ENCODE measurements around the gene PLEKHM3. TPM values are rescaled to one million over a fixed set of nuclear protein-coding genes. Genes with fewer than 3 reads are reported as not detected.

The PLEKHM3 gene
- total and polyA plus RNA-seq, 2 of the 4 experiments (the other 2 are of a cell fraction): 2.4 to 11.3 TPM

- ATAC-seq (ENCODE audit: low read depth) (no peak), DNase-seq (no peak)
- Histone ChIP-seq H3K23ac (ENCODE audit: low read depth, low read length) (no peak overlapping the region), H3K4me3 (ENCODE audit: insufficient read depth, low read depth, low read length) (no peak overlapping the region), H4K8ac (ENCODE audit: low read depth in 2 of 2, low read length in 2 of 2) (no peak overlapping the region), H4K20me1 (ENCODE audit: insufficient read depth, low read length) (no peaks in the 10 kb centered on the region), H2BK120ac (ENCODE audit: low read depth, low read length) (no peak overlapping the region), H2AK5ac (ENCODE audit: low read depth, low read length) (no peak overlapping the region; the same call in 1 of the 2 replicates), H3K27me3 (ENCODE audit: control insufficient read depth, insufficient read depth, low read length) (no peaks in the 10 kb centered on the region), H3K4ac (ENCODE audit: low read depth, low read length) (no peak overlapping the region), H3K9ac (ENCODE audit: low read depth, low read length) (no peak overlapping the region), H3K27ac (ENCODE audit: insufficient read depth, low read length) (no peak overlapping the region), H2AFZ (replicated peaks; ENCODE audit: low read length, poor library complexity) (no peak overlapping the region), H3K4me2 (ENCODE audit: low read depth, low read length) (no peak overlapping the region), H4K91ac (ENCODE audit: insufficient read depth, low read depth, low read length) (no peak overlapping the region), H3K9me1 (ENCODE audit: insufficient read depth, low read length) (no peaks in the 10 kb centered on the region), H4K5ac (ENCODE audit: low read depth, low read length) (no peak overlapping the region), H3K18ac (ENCODE audit: low read depth, low read length) (no peak overlapping the region), H3K56ac (ENCODE audit: extremely low read depth, insufficient read depth, low read length) (no peak overlapping the region), H3K79me1 (ENCODE audit: low read depth in 1 of 2, low read length in 2 of 2) (no peaks in the 10 kb centered on the region), H2AK9ac (replicated peaks; ENCODE audit: low read depth, low read length, poor library complexity) (no peak overlapping the region), H3K36me3 (ENCODE audit: control insufficient read depth, insufficient read depth, low read length) (no peaks in the 10 kb centered on the region), H3K14ac (replicated peaks; ENCODE audit: low read depth, low read length) (no peak overlapping the region), H2BK15ac (ENCODE audit: low read depth, low read length) (no peak overlapping the region), H3K4me1 (ENCODE audit: control insufficient read depth, insufficient read depth, low read length) (peaks cover 2% of the 10 kb centered on the region; the same call in 1 of the 2 replicates), H2BK5ac (ENCODE audit: low read depth, low read length, poor library complexity, severe bottlenecking) (no peak overlapping the region), H2BK20ac (ENCODE audit: low read depth, low read length) (no peak overlapping the region), H3K9me3 (ENCODE audit: control insufficient read depth, insufficient read depth, low read length) (no peaks in the 10 kb centered on the region)
- dilution Hi-C loops (cut with HindIII; ENCODE audit: low sequenced_read_pairs, unreplicated experiment): no loop called here
- ChIA-PET POLR2A (ENCODE audit: unreplicated experiment) (no interaction called here), CTCF (interaction anchor here (0.9 kb wide), 1 partner anchor 8 kb away, joined by 3 read pairs; no protein-coding TSS in a partner anchor)
- no CpG with 5 or more reads among the region's 3 CpGs for WGBS, 2 experiments (ENCODE audit: extremely low coverage in 2 of 2, insufficient read length in 1 of 2)
- in situ Hi-C loops (cut with MboI; ENCODE audit: low sequenced_read_pairs): no loop called here
- intact Hi-C loops (cut with micrococcal nuclease): no loop called here
- BruUV-seq (replicated peaks): no TSS peak
- TF ChIP-seq FOS (IDR thresholded peaks at IDR 0.05; ENCODE audit: low read depth, low read length) (no peak), NFE2L2 (IDR thresholded peaks at IDR 0.05; ENCODE audit: low read depth, low read length) (no peak), ELK1 (IDR thresholded peaks at IDR 0.05; ENCODE audit: borderline replicate concordance, low read depth, low read length) (no peak), CEBPB (IDR thresholded peaks at IDR 0.05; ENCODE audit: low read depth, low read length) (no peak), MAFK (IDR thresholded peaks at IDR 0.05; ENCODE audit: low read depth, low read length) (no peak), CTCF (conservative IDR thresholded peaks at IDR 0.05; ENCODE audit: low read depth, low read length) (no peak), POLR2A (IDR thresholded peaks at IDR 0.05; ENCODE audit: low read depth, low read length) (no peak), RCOR1 (IDR thresholded peaks at IDR 0.05; ENCODE audit: insufficient replicate concordance, low read length) (no peak), CHD1 (IDR thresholded peaks at IDR 0.05; ENCODE audit: low read depth, low read length) (no peak), RFX5 (IDR thresholded peaks at IDR 0.05; ENCODE audit: low read depth, low read length) (no peak), SMC3 (IDR thresholded peaks at IDR 0.05; ENCODE audit: low read depth, low read length) (no peak), BHLHE40 (IDR thresholded peaks at IDR 0.05; ENCODE audit: low read depth, low read length) (no peak), MXI1 (IDR thresholded peaks at IDR 0.05; ENCODE audit: borderline replicate concordance, low read depth, low read length) (no peak), USF2 (IDR thresholded peaks at IDR 0.05; ENCODE audit: low read depth, low read length) (no peak), MAZ (IDR thresholded peaks at IDR 0.05; ENCODE audit: borderline replicate concordance, low read depth, low read length) (no peak), RAD21 (IDR thresholded peaks at IDR 0.05; ENCODE audit: low read length) (no peak)
Measured at GRCh38 chr2:208047840-208048239, 22.5 kb upstream of the PLEKHM3 start.

Data from IMR-90 (cell line).